Kidney epithelial cell (primary cell): ENCODE data around the gene PNPLA2. TPM values are rescaled to one million over a fixed set of nuclear protein-coding genes. Genes with fewer than 3 reads are reported as not detected.
A peak's percentile ranks its signal among the peaks of the same experiment; 100 is the strongest.

Source experiments
- DNase-seq: peaks from one replicate; pipeline ENCODE4 v3.0.0-alpha.2; 2010; ENCODE audit warnings: low read depth
- H3K27me3 ChIP-seq: 2 replicates; pipeline ENCODE4 v1.6.0; 2011; ENCODE audit warnings: low read length; ENCODE audit not compliant: control insufficient read depth, insufficient read depth
- H3K36me3 ChIP-seq: 2 replicates; pipeline ENCODE4 v1.5.1; 2011; ENCODE audit warnings: low read length; ENCODE audit not compliant: control insufficient read depth, insufficient read depth
- H3K4me3 ChIP-seq: 2 replicates; pipeline ENCODE4 v1.5.1; 2011; ENCODE audit warnings: low read depth, mild to moderate bottlenecking, control low read depth, low read length
- total RNA-seq: library from RNA; depleted of rRNA; stranded (reverse); fragments of >200 nt; gene quantifications from 2 replicates; pipeline ENCODE4 v1.2.3, GENCODE V29; 2015
- TF ChIP-seq, protein P1 (sequence below): IDR thresholded peaks from 2 replicates; pipeline ENCODE4 v1.5.1; 2011; ENCODE audit warnings: mild to moderate bottlenecking, moderate library complexity, low read length, control low read depth, inconsistent platforms; ENCODE audit not compliant: insufficient read depth, poor library complexity, severe bottlenecking

PNPLA2 gene
- total RNA-seq, 1 donor from 2014 or later = 27.5 TPM

DNA sequence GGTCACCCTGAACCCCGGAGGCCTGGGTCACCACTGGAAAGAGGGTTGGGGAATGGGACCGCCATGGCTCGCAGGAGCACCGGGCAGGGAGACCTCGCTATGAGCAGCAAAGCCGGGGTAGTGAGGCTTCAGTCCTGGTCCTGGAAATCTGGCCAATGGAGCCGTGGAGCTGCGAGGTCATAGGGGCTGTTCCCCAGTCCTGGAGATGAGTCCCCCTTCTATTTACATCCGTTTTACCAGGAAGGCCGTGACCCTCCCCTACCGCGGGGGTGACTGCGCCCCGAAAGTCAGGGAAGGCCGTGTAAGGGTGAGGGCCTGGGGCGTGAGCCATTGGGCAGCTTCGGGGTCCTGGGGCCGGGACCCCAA lies 14.1 kb upstream of the PNPLA2 start:
- no peak for DNase-seq
- Histone ChIP-seq H3K4me3 (peak overlapping the region; percentile 43), H3K27me3 (no peaks in the 10 kb centered on the region), H3K36me3 (no peaks in the 10 kb centered on the region)
- TF ChIP-seq, protein P1, sequence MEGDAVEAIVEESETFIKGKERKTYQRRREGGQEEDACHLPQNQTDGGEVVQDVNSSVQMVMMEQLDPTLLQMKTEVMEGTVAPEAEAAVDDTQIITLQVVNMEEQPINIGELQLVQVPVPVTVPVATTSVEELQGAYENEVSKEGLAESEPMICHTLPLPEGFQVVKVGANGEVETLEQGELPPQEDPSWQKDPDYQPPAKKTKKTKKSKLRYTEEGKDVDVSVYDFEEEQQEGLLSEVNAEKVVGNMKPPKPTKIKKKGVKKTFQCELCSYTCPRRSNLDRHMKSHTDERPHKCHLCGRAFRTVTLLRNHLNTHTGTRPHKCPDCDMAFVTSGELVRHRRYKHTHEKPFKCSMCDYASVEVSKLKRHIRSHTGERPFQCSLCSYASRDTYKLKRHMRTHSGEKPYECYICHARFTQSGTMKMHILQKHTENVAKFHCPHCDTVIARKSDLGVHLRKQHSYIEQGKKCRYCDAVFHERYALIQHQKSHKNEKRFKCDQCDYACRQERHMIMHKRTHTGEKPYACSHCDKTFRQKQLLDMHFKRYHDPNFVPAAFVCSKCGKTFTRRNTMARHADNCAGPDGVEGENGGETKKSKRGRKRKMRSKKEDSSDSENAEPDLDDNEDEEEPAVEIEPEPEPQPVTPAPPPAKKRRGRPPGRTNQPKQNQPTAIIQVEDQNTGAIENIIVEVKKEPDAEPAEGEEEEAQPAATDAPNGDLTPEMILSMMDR = no peak

DNA sequence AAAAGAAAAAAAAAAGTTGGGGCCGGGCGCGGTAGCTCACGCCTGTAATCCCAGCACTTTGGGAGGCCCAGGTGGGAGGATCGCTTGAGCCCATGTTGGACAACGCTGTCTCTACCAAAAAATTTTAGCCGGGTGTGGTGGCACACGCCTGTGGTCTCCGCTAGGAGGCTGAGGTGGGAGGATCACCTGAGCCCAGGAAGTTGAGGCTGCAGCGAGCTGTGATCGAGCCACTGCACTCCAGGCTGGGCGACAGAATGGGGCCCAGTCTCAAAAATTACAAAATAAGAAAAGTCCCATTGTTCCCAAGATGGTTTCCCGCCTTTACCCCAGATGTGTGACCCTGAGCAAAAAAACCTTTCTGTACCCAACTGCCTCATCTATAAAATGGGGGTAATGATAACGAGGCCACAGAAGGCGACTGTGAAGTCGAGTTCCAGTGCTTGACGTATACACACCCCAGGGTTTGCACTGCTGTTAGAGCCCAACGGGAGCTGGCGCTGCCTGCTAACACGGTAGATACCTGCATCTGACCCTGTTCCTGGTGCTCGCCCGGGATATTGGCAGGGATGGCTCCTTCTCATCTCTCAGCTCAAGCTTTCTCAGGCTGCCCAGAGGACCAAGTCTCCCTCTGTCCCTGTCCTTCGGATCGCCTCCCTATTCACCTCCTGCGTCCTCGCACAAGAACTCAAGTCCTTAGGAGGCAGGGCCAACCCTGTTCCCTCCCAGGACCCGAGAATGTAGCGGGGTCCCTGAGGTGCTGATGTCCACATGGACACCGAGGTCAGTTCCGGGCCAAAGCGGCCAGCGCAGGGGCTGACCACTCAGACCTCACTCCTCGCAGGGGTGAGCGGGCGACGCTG lies 10.1 kb upstream of the PNPLA2 start:
- H3K36me3 ChIP-seq = peaks cover 8% of the 10 kb centered on the region
- no peaks in the 10 kb centered on the region for H3K27me3 ChIP-seq
- peak overlapping the region; percentile 98 for H3K4me3 ChIP-seq
- TF ChIP-seq, protein P1 = no peak
- no peak for DNase-seq

DNA sequence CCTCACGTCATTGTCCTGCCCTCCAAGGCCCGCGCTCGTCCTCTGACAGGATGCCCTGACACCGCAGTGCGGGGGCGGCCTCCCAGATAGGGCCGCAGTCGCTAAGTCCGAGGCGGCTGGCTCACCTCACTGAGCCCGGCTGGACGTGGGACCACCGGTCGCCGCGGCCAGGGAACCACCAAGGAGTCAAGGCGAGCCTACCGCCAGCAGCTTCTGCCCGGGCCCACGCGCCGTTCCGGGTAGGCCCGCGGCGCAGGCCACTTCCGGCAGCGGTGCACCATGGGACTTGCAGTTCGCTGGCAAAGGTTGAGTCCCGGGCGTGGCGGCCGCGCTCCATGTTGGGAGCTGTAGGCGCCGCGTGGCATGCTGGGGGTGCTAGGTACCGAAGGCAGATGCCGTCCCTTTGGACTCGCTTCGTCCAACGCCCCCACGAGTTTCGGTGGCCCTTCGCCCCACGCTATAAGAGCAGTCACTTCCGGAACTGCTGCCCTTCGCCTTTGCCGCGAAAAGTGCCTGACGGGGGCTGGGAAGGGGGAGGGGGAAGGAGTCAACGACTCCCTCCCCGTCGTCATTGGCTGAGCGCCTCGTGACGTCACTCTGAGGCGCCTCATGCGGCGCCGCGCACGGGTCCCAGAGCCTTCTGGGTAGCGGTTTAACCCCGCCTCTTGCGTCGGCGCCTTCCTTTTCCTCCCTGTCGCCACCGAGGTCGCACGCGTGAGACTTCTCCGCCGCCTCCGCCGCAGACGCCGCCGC lies 9.3 kb upstream of the PNPLA2 start, which contains the start of gene RPLP2:
Gene RPLP2 (plus strand): TSS at position 681 of the 753 bp plus-strand sequence. CDS start 268 bp downstream, outside the sequence.
- TF ChIP-seq, protein P1 = no peak
- Histone ChIP-seq H3K27me3 (no peaks in the 10 kb centered on the region), H3K36me3 (peaks cover 8% of the 10 kb centered on the region), H3K4me3 (peak within 1 kb of the TSS; percentile 98)
- peak; percentile 76 for DNase-seq

DNA sequence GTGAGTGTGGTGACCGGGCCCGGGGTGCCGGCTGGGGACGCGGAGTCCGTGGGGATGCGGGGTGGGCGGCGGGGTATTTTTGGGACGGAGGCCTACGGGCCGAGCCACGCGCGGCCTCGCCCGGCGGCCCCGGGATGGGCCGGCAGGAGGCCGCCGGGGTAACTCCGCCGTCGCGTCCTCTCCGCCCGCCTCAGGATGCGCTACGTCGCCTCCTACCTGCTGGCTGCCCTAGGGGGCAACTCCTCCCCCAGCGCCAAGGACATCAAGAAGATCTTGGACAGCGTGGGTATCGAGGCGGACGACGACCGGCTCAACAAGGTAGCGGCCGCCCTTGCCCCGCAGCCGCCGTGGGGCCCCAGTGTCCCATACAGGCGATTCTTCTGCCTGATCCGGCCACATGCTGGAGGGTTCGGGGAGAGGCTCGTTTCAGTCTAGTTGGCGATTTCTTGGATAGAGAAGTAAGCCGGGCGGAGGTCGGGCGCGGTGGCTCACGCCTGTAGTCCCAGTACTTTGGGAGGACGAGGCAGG lies 8.6 kb upstream of the PNPLA2 start:
- DNase-seq = no peak
- TF ChIP-seq, protein P1 = no peak
- no peaks in the 10 kb centered on the region for H3K27me3 ChIP-seq
- H3K4me3 ChIP-seq = peak overlapping the region; percentile 98
- H3K36me3 ChIP-seq = peaks cover 8% of the 10 kb centered on the region

DNA sequence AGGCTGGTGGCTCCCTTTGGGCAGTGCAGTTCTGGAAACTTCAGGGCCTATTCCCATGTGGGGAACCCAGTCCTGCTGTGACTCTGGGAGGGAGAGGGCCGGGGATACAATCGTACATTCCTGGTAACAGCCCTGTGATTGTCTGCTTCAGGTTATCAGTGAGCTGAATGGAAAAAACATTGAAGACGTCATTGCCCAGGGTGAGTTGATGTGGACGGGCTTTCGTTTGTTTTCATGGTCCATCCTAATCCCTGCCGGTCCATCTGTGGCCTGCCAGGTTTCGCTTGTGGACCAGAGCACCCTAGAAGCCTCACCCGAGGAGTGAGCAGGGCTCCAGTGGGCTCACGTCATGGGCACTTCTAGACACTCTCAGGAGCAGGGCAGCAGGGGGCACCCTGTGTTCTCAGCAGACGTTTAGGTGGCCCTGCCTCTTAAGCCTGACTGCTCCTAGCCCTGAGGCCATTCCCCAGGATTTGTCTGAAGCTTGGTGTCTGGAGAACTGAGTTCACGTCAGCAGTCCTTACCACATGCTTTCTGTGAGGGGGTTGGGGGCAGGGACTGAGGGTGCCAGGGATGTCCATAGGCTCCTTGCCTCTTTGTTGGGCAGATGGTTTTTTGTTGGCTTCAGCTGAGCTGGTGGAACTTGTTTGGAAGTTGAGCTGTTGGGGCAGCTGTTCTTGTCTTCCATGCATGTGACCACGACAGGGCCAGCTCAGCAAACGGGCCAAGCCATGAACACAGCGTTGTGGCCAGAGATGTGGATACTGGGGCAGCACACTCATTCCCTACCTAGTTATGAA lies 7.1 kb upstream of the PNPLA2 start:
- TF ChIP-seq, protein P1 = peak; percentile 15
- DNase-seq = no peak
- Histone ChIP-seq H3K4me3 (no peak overlapping the region), H3K27me3 (no peaks in the 10 kb centered on the region), H3K36me3 (peaks cover 8% of the 10 kb centered on the region)
